WTC11 (cell line): ENCODE results near the gene STPG4. TPM values are rescaled to one million over a fixed set of nuclear protein-coding genes. Genes with fewer than 3 reads are reported as not detected.

Source experiments
- ATAC-seq: fragments of 200-7000 bp; cut with Tn5 transposase; 2 replicates; pipeline ENCODE4 v1.10.0; 2021; ENCODE audit warnings: mild to moderate bottlenecking, moderate library complexity
- CTCF ChIA-PET: fragments of 300-600 bp; sonication (Branson Sonifier 250); formaldehyde crosslinking; loops from one replicate; lab custom pipeline; 2021; ENCODE audit warnings: antibody characterized with exemption; lab: Charles Lee
- POLR2A ChIA-PET: fragments of 350-600 bp; sonication (Branson Sonifier 250); formaldehyde crosslinking; loops from one replicate; lab custom pipeline; 2021; ENCODE audit warnings: antibody characterized with exemption; lab: Charles Lee
- DNase-seq: peaks from one replicate; pipeline ENCODE4 v3.0.0; 2021; ENCODE audit warnings: low spot score
- H3K27ac Mint-ChIP-seq: 2 replicates; pipeline ENCODE4 v1.8.0; 2021; ENCODE audit warnings: mixed read lengths
- H3K27me3 Mint-ChIP-seq: 2 replicates; pipeline ENCODE4 v1.8.0; 2021; ENCODE audit warnings: low read depth, mild to moderate bottlenecking, moderate library complexity, mixed read lengths
- H3K36me3 Mint-ChIP-seq: 2 replicates; pipeline ENCODE4 v1.8.0; 2021; ENCODE audit warnings: mixed read lengths
- H3K4me1 Mint-ChIP-seq: 2 replicates; pipeline ENCODE4 v1.8.0; 2022; ENCODE audit warnings: mixed read lengths
- H3K4me3 Mint-ChIP-seq: 2 replicates; pipeline ENCODE4 v1.8.0; 2021; ENCODE audit warnings: mild to moderate bottlenecking, moderate library complexity, mixed read lengths
- H3K9me3 Mint-ChIP-seq: 2 replicates; pipeline ENCODE4 v1.8.0; 2021; ENCODE audit warnings: mixed read lengths
- ATF3 ChIP-seq: sonication (generic); formaldehyde crosslinking; conservative IDR thresholded peaks from 2 replicates; pipeline ENCODE4 v1.8.1; 2022; ENCODE audit warnings: mild to moderate bottlenecking, missing genetic modification reagents
- CDX4 ChIP-seq: fragments of 250-450 bp; sonication (Bioruptor Pico); IDR thresholded peaks from 2 replicates; pipeline ENCODE4 v1.9.0; 2021; ENCODE audit warnings: moderate library complexity, mild to moderate bottlenecking, inconsistent platforms, borderline replicate concordance
- CREB1 ChIP-seq: sonication (generic); formaldehyde crosslinking; IDR thresholded peaks from 2 replicates; pipeline ENCODE4 v1.8.0; 2023; ENCODE audit warnings: mild to moderate bottlenecking, missing genetic modification reagents
- EMX1 ChIP-seq: fragments of 250-450 bp; sonication (Bioruptor Pico); IDR thresholded peaks from 2 replicates; pipeline ENCODE4 v1.8.0; 2021; ENCODE audit warnings: mild to moderate bottlenecking
- HMGXB4 ChIP-seq: sonication (generic); formaldehyde crosslinking; IDR thresholded peaks from 2 replicates; pipeline ENCODE4 v1.8.1; 2023; ENCODE audit warnings: mild to moderate bottlenecking, moderate library complexity, missing genetic modification reagents
- IRF1 ChIP-seq: sonication (generic); formaldehyde crosslinking; IDR thresholded peaks from 2 replicates; pipeline ENCODE4 v1.8.0; 2023; ENCODE audit warnings: missing genetic modification reagents
- IRF2 ChIP-seq: sonication (generic); formaldehyde crosslinking; IDR thresholded peaks from 2 replicates; pipeline ENCODE4 v1.8.0; 2022; ENCODE audit warnings: low read depth, missing genetic modification reagents, borderline replicate concordance
- MAX ChIP-seq: sonication (generic); formaldehyde crosslinking; IDR thresholded peaks from 2 replicates; pipeline ENCODE4 v1.8.0; 2022; ENCODE audit warnings: mild to moderate bottlenecking, missing genetic modification reagents
- NFATC4 ChIP-seq: fragments of 250-450 bp; sonication (Bioruptor Pico); IDR thresholded peaks from 2 replicates; pipeline ENCODE4 v1.9.0; 2021; ENCODE audit warnings: mild to moderate bottlenecking
- NFE2L1 ChIP-seq: sonication (generic); formaldehyde crosslinking; IDR thresholded peaks from 2 replicates; pipeline ENCODE4 v1.8.1; 2023; ENCODE audit warnings: missing genetic modification reagents
- NFYB ChIP-seq: sonication (generic); formaldehyde crosslinking; conservative IDR thresholded peaks from 2 replicates; pipeline ENCODE4 v1.8.0; 2022; ENCODE audit warnings: low read depth, missing genetic modification reagents
- NR1H2 ChIP-seq: sonication (generic); formaldehyde crosslinking; IDR thresholded peaks from 2 replicates; pipeline ENCODE4 v1.9.0; 2021; ENCODE audit warnings: mild to moderate bottlenecking, moderate library complexity, missing genetic modification reagents
- OVOL2 ChIP-seq: fragments of 250-450 bp; sonication (Bioruptor Pico); IDR thresholded peaks from 2 replicates; pipeline ENCODE4 v1.9.0; 2021; ENCODE audit warnings: mild to moderate bottlenecking, borderline replicate concordance
- PRRX2 ChIP-seq: fragments of 250-450 bp; sonication (Bioruptor Pico); IDR thresholded peaks from 2 replicates; pipeline ENCODE4 v1.8.0; 2021; ENCODE audit warnings: mild to moderate bottlenecking
- TP53 ChIP-seq: sonication (generic); formaldehyde crosslinking; IDR thresholded peaks from 2 replicates; pipeline ENCODE4 v1.8.1; 2023; ENCODE audit warnings: mild to moderate bottlenecking, missing genetic modification reagents
- ZNF121 ChIP-seq: sonication (generic); formaldehyde crosslinking; IDR thresholded peaks from 2 replicates; pipeline ENCODE4 v1.8.0; 2023; ENCODE audit warnings: missing genetic modification reagents
- ZNF232 ChIP-seq: sonication (generic); formaldehyde crosslinking; IDR thresholded peaks from 2 replicates; pipeline ENCODE4 v1.8.0; 2022; ENCODE audit warnings: mild to moderate bottlenecking, missing genetic modification reagents
- ZNF281 ChIP-seq: sonication (generic); formaldehyde crosslinking; IDR thresholded peaks from 2 replicates; pipeline ENCODE4 v1.8.0; 2023; ENCODE audit warnings: mild to moderate bottlenecking, missing genetic modification reagents
- ZNF671 ChIP-seq: fragments of 250-450 bp; sonication (Bioruptor Pico); IDR thresholded peaks from 2 replicates; pipeline ENCODE4 v1.8.0; 2021; ENCODE audit warnings: mild to moderate bottlenecking
- total RNA-seq: library from RNA; stranded (reverse); gene quantifications from 3 replicates; pipeline ENCODE4 v1.2.3, GENCODE V29; 2021

STPG4 gene
- total RNA-seq, 1 experiment from 2014 or later = not detected

GRCh38 chr2:47073217-47073616, 81.9 kb downstream of the STPG4 start (continued):
- TF ChIP-seq HMGXB4 = no peak
- TF ChIP-seq ZNF281 (CRISPR knock-in tag) = no peak
- TF ChIP-seq TP53 (CRISPR knock-in tag) = no peak
- no peak for TF ChIP-seq OVOL2
- TF ChIP-seq CDX4 (CRISPR knock-in tag) = no peak
- no peak for TF ChIP-seq IRF2 (CRISPR knock-in tag)
- TF ChIP-seq NFE2L1 (CRISPR knock-in tag) = no peak

- H3K36me3 Mint-ChIP-seq = no peaks in the 10 kb centered on the region
- H3K27me3 Mint-ChIP-seq = no peaks in the 10 kb centered on the region; the same call in 1 of the 2 replicates
- ATAC-seq (no peak), DNase-seq (no peak)
- H3K9me3 Mint-ChIP-seq = no peaks in the 10 kb centered on the region
- TF ChIP-seq NFATC4 (CRISPR knock-in tag) = no peak
- TF ChIP-seq NFYB (CRISPR knock-in tag) = no peak
- no peak for TF ChIP-seq EMX1 (CRISPR knock-in tag)
- TF ChIP-seq CDX4 (CRISPR knock-in tag) = no peak
- TF ChIP-seq ATF3 (CRISPR knock-in tag) = no peak
- no peak for TF ChIP-seq CREB1 (CRISPR knock-in tag)
- peak overlapping the region; percentile 39 for H3K27ac Mint-ChIP-seq
- no peak overlapping the region for H3K4me3 Mint-ChIP-seq
- POLR2A ChIA-PET = interaction anchor here (1.3 kb wide), 1 partner anchor 272 kb away, joined by 4 read pairs; no protein-coding TSS in a partner anchor
- H3K4me1 Mint-ChIP-seq = peaks cover 58% of the 10 kb centered on the region
- CTCF ChIA-PET = interaction anchor here (1.2 to 3.0 kb wide), 4 partner anchors 11 to 251 kb away, joined by 3 to 13 read pairs (median 7); no protein-coding TSS in a partner anchor
These were observed 82.3 kb downstream of the STPG4 start for GRCh38 chr2:47072728-47073191.

GRCh38 chr2:47072018-47072691, 83.0 kb downstream of the STPG4 start:
- Mint-ChIP-seq H3K9me3 (no peaks in the 10 kb centered on the region), H3K36me3 (no peaks in the 10 kb centered on the region), H3K4me1 (peaks cover 52% of the 10 kb centered on the region), H3K27ac (peak overlapping the region; percentile 88), H3K4me3 (no peak overlapping the region), H3K27me3 (no peaks in the 10 kb centered on the region)
- TF ChIP-seq MAX (CRISPR knock-in tag) = no peak
- no peak for TF ChIP-seq ZNF671 (CRISPR knock-in tag)
- TF ChIP-seq IRF1 = no peak
- no peak for TF ChIP-seq PRRX2 (CRISPR knock-in tag)
- TF ChIP-seq NR1H2 (CRISPR knock-in tag) = no peak
- no peak for TF ChIP-seq ZNF232 (CRISPR knock-in tag)
- TF ChIP-seq ZNF121 (CRISPR knock-in tag) = peak; percentile 43; the same call in 1 of the 2 replicates
- CTCF ChIA-PET = interaction anchor here (1.6 to 3.0 kb wide), 3 partner anchors 16 to 251 kb away, joined by 7 to 13 read pairs (median 7); no protein-coding TSS in a partner anchor
- ATAC-seq (no peak), DNase-seq (peak; percentile 36)
- POLR2A ChIA-PET = interaction anchor here (0.6 to 1.3 kb wide), 2 partner anchors 17 to 273 kb away, joined by 4 read pairs; no protein-coding TSS in a partner anchor
